Esophagus (tissue), 2 donors: ENCODE results near the gene PHF3. TPM values are rescaled to one million over a fixed set of nuclear protein-coding genes. Genes with fewer than 3 reads are reported as not detected.

Source experiments
- H3K27ac ChIP-seq, 2 donors: one replicate each; pipeline ENCODE4 v1.5.1; 2013; ENCODE audit warnings: low read depth in 2 of 2, mild to moderate bottlenecking in 2 of 2, inconsistent platforms in 1 of 2, low read length in 1 of 2, moderate library complexity in 1 of 2
- H3K27me3 ChIP-seq, 2 donors: one replicate each; pipeline ENCODE4 v1.6.1; 2013; ENCODE audit warnings: low read length in 2 of 2, control low read depth in 1 of 2, mild to moderate bottlenecking in 1 of 2; ENCODE audit not compliant: insufficient read depth in 2 of 2, control insufficient read depth in 1 of 2
- H3K36me3 ChIP-seq, 2 donors: one replicate each; pipeline ENCODE4 v1.6.1; 2013; ENCODE audit warnings: low read length in 1 of 2; ENCODE audit not compliant: control insufficient read depth in 2 of 2, insufficient read depth in 2 of 2
- H3K4me1 ChIP-seq, 2 donors: one replicate each; pipeline ENCODE4 v1.6.1; 2013; ENCODE audit warnings: low read length in 1 of 2; ENCODE audit not compliant: control insufficient read depth in 2 of 2, insufficient read depth in 2 of 2
- H3K4me3 ChIP-seq, 2 donors: one replicate each; pipeline ENCODE4 v1.5.1; 2013; ENCODE audit warnings: low read length in 2 of 2, mild to moderate bottlenecking in 2 of 2, low read depth in 1 of 2, moderate library complexity in 1 of 2
- H3K9me3 ChIP-seq, 2 donors: one replicate each; pipeline ENCODE4 v1.6.1; 2013; ENCODE audit warnings: mild to moderate bottlenecking in 2 of 2, low read depth in 1 of 2, low read length in 1 of 2, moderate library complexity in 1 of 2; ENCODE audit not compliant: control insufficient read depth in 2 of 2, insufficient read depth in 1 of 2
- WGBS, 2 donors: extraction: QIAGEN DNeasy Blood & Tissue Kit; methylation state at CpG; one replicate each; pipeline ENCODE4 v1.1.7; 2013; 5-methylcytosine and 5-hydroxymethylcytosine counted together
- polyA plus RNA-seq, 2 donors: library from polyadenylated mRNA; stranded (reverse); fragments of 200-250 nt; gene quantifications; one replicate each; pipeline ENCODE4 v1.2.3, GENCODE V29; 2013
- donor health status: healthy with polysubstance abuse.
- donor health status: Bipolar disorder and iron deficiency.

Gene PHF3
- polyA plus RNA-seq, 2 donors = 4.3 to 5.7 TPM

GRCh38 chr6:63671098-63671754 is 35.6 kb downstream of the PHF3 start:
- H3K4me3 ChIP-seq = no peak overlapping the region
- no peaks in the 10 kb centered on the region for H3K27me3 ChIP-seq
- 59 to 82% methylated on average over 6 of the region's 6 CpGs for WGBS, 2 donors
- no peaks in the 10 kb centered on the region for H3K4me1 ChIP-seq
- no peaks in the 10 kb centered on the region for H3K36me3 ChIP-seq
- H3K27ac ChIP-seq = no peak overlapping the region
- no peaks in the 10 kb centered on the region for H3K9me3 ChIP-seq

DNA sequence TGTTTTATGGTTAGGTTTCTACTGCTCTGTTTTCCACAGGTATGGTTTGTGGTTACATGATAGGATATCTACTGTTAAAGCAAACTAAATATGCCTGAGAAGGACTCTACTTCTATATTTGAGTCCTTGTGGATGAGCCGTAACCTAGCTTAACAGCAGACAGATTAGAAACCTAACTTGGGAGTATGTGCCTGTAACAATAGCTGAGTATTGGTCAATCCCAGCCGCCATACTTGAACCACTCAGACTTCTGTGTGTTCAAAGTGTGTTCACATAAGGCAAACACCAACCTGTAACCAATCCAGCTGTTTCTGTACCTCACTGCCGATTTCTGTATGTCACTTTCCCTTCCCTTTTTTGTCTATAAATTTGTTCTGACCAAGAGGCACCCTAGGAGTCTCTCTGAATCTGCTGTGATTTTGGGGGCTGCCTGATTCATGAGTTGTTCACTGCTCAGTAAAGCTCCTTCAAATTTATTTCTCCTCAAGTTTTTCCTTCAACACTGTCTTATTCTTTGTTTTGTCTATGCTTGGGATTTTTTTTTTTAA is 37.1 kb downstream of the PHF3 start:
- H3K9me3 ChIP-seq = no peaks in the 10 kb centered on the region
- H3K4me1 ChIP-seq = peaks cover 0 to 2% of the 10 kb centered on the region in 2 donors
- no peak overlapping the region for H3K27ac ChIP-seq
- WGBS, 2 donors = 88 to 91% methylated on average over 3 of the region's 3 CpGs
- H3K27me3 ChIP-seq = no peaks in the 10 kb centered on the region
- H3K36me3 ChIP-seq = no peaks in the 10 kb centered on the region
- no peak overlapping the region for H3K4me3 ChIP-seq

- Histone ChIP-seq H3K4me3 (no peak overlapping the region), H3K27me3 (no peaks in the 10 kb centered on the region), H3K36me3 (no peaks in the 10 kb centered on the region), H3K9me3 (no peaks in the 10 kb centered on the region), H3K4me1 (peaks cover 0 to 2% of the 10 kb centered on the region in 2 donors), H3K27ac (no peak overlapping the region)
- WGBS, 2 donors = 86 to 90% methylated on average over 2 of the region's 2 CpGs
These were observed 38.1 kb downstream of the PHF3 start for GRCh38 chr6:63673692-63674091.

DNA sequence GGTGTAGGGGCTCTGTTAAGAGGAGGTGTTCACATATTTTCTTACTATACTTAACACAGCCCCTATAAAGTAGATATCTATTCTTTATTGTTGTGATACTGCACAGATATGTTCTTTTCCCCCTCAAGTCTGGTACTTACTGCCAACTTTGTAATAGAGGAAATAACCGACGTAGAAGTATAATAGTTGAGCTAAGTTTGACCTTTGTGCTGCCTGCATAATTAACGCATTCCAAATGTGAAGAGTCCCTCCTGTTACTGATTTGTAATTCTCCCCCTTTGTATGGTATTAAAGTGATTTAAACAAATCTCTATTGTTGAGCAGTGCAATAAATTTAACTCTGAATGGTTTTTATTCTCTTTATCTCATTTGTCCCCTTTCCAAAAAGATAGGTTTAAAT is 39.0 kb downstream of the PHF3 start:
- Histone ChIP-seq H3K27ac (no peak overlapping the region), H3K27me3 (no peaks in the 10 kb centered on the region), H3K4me3 (no peak overlapping the region), H3K9me3 (no peaks in the 10 kb centered on the region), H3K36me3 (no peaks in the 10 kb centered on the region), H3K4me1 (peaks cover 0 to 2% of the 10 kb centered on the region in 2 donors)
- 62 to 67% methylated on average over 3 of the region's 3 CpGs for WGBS, 2 donors

GRCh38 chr6:63675138-63675537 is 39.5 kb downstream of the PHF3 start:
- H3K9me3 ChIP-seq = no peaks in the 10 kb centered on the region
- 82 to 94% methylated on average over 1 of the region's 1 CpG for WGBS, 2 donors
- H3K27me3 ChIP-seq = no peaks in the 10 kb centered on the region
- H3K36me3 ChIP-seq = no peaks in the 10 kb centered on the region
- H3K4me1 ChIP-seq = peaks cover 0 to 2% of the 10 kb centered on the region in 2 donors
- H3K4me3 ChIP-seq = no peak overlapping the region
- no peak overlapping the region for H3K27ac ChIP-seq

- Histone ChIP-seq H3K36me3 (no peaks in the 10 kb centered on the region), H3K4me1 (peaks cover 0 to 2% of the 10 kb centered on the region in 2 donors), H3K9me3 (no peaks in the 10 kb centered on the region), H3K27me3 (no peaks in the 10 kb centered on the region), H3K27ac (no peak overlapping the region), H3K4me3 (no peak overlapping the region)
- 85 to 88% methylated on average over 3 of the region's 3 CpGs for WGBS, 2 donors
These were observed 41.0 kb downstream of the PHF3 start for GRCh38 chr6:63676412-63677114.

GRCh38 chr6:63677282-63677681 is 41.7 kb downstream of the PHF3 start:
- H3K27ac ChIP-seq = no peak overlapping the region
- H3K9me3 ChIP-seq = no peaks in the 10 kb centered on the region
- no peaks in the 10 kb centered on the region for H3K27me3 ChIP-seq
- H3K36me3 ChIP-seq = no peaks in the 10 kb centered on the region
- WGBS, 2 donors = 33 to 80% methylated on average over 1 of the region's 1 CpG
- peaks cover 0 to 2% of the 10 kb centered on the region in 2 donors for H3K4me1 ChIP-seq
- no peak overlapping the region for H3K4me3 ChIP-seq

DNA sequence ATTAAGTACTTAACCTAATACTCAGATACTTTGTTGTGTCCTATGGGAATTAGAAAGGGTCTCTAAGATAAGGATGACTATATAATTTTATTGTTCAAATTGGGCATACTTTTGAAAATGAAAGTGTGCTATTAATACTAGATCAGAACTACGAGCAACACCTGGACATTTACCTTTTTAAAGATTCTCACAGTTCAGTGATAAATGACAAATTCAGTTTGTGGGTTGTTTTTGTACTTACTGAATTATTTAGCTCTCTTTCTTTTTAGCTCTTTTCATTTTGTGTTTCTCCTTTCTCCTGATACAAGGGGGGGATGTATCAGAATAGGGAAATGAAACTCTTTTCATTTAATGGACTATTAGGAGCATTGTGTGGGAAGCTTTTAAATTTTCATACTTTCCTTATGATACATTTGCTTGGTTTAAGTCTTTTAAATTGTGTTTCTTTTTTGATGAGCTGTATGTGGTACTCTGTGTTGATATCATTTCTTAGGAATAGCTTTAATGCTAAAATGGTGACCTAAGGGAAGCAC is 47.5 kb downstream of the PHF3 start:
- H3K4me3 ChIP-seq = no peak overlapping the region
- no peaks in the 10 kb centered on the region for H3K36me3 ChIP-seq
- 75 to 77% methylated on average over 1 of the region's 1 CpG for whole genome bisulfite sequencing, 2 donors
- no peak overlapping the region for H3K27ac ChIP-seq
- H3K9me3 ChIP-seq = no peaks in the 10 kb centered on the region
- H3K4me1 ChIP-seq = no peaks in the 10 kb centered on the region
- no peaks in the 10 kb centered on the region for H3K27me3 ChIP-seq

DNA sequence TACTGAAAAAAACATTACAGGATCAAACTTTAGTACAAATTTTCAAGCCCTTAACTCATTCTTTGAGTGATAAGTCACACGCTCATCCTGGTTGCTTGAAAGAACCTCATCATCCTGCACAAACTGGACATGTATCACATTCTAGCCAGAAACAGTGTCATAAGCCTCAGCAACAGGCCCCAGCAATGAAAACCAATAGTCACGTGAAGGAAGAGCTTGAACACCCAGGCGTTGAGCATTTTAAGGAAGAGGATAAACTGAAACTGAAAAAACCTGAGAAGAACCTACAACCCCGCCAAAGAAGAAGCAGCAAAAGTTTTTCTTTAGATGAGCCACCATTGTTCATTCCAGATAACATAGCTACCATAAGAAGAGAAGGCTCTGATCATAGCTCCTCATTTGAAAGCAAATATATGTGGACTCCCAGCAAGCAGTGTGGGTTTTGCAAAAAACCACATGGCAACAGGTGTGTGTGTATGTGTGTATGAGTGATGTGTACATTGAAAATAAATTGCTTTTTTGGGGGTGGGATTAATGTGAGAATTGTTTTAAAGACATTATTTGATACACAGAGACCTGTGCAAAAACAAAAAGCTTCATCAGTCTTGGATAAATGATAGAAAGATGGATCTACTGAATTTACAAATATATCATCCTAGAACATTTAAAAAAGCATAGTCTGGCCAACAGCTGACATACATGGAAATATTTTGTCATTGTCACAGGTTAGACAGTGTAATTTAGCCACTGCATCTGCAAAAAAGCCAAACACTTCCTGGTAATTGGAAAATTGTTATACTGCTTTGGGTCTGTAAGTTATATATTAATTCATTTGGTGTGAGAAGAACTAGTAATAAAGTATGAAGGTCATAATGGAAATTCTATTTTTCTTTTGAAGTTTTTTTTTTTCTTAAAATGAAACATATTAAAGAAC is 50.1 kb downstream of the PHF3 start:
- H3K27ac ChIP-seq = no peak overlapping the region
- H3K4me1 ChIP-seq = no peaks in the 10 kb centered on the region
- H3K4me3 ChIP-seq = no peak overlapping the region
- H3K27me3 ChIP-seq = no peaks in the 10 kb centered on the region
- no peaks in the 10 kb centered on the region for H3K36me3 ChIP-seq
- no peaks in the 10 kb centered on the region for H3K9me3 ChIP-seq
- 84 to 90% methylated on average over 4 of the region's 4 CpGs for WGBS, 2 donors
